Fibroblast of skin of back (primary cell): ENCODE measurements around the gene PRKCA.

ENCODE experiments used
- DNase-seq: peaks from one replicate; pipeline ENCODE4 v3.0.0-alpha.2; 2013

PRKCA gene

DNA sequence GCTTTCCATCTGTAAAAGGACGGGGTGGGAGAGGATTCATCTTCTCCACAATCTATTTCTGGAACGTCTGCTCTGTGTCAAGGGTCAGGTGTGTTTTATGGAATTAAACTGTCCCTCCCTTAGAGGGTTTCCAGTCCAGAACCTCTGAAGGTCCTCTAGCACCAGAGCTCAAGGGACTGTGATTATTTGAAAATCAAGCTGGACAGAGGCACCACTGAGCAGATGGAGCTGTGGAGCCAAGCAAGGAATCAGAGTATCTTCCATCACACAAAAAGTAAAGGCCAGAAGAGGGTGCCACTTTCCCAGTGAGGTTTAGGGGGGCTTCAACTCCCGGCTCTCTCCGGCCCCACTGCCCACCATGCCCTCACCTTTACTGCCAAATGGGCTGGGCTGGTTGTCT is 539.3 kb downstream of the PRKCA start:
- DNase-seq = no peak

DNA sequence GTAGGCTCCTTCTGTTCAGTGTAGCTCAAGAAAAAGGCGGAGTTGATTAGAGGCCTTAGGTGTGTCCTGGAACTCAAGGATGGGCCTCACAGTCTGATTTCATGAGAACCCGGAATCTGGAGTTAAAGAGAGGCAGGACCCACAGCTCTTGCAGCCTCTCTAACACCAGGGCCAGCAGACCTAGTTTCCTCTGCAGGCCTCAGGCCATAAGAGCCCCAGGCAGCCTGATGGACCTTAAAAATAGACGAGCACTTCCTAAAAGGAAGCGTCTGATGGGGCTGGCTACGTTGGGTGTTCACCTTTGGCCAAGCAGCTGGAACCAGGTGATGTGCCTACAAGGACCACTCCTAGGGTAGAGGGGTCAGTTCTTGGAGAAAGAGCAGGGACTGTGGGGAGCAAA is 540.1 kb downstream of the PRKCA start:
- DNase-seq = no peak

DNA sequence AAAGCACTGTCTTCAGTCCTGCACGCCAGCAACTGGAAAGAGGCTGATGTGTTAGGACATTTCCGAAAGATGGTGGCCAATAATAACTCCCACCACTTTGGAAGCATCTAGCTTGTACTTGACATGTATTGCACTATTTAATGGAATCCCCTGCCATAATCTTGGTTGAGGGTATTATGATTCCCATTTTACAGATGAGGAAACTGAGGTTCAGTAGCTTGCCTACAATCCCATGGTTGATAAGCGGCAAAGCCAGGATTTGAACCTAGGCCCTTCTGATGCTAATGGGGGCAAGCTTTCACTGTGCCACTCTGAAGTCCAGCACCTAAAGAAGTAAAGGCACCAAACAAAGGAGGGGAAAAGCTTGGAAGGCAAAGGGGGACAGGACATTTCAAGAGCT is 540.5 kb downstream of the PRKCA start:
- no peak for DNase-seq

DNA sequence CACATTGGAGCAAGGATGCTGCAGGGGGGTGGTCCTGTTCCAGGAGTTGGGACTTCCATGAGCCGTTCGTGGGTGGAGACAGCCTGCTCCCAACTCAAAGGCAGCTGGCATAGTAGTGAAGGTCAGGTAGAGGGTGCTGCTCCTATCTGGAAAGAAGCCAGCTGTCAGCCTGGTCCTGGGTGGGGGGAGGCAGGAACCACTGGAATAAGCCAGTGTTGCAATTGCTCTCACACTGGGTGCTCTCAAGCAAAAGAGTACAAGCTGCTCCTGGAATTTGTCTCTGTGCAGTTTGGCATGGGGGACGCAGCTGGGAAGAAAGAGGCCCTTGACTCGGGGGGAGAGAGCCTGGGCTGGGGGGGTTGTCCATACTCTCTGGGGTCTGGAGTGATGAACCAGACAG is 541.2 kb downstream of the PRKCA start:
- DNase-seq = no peak

DNA sequence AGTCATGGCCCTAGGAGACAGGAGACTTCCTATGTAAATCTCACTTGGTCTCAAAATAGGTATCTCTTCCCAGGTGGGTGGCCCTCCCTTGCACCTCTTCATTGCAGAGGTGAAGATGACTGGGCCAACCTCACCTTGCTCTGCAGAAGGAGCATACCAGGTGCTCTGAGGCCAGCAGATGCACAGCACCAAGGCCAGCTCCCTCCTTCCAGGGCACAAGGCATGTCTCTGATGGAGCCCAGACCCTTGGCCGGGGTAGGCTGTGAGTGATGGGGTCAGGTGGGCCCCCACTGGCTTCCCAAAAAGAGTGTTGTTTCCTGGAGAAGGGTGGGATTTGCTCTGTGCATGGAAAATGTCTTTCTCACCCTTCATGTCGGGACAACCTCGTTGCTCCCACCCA is 545.3 kb downstream of the PRKCA start:
- DNase-seq = no peak

DNA sequence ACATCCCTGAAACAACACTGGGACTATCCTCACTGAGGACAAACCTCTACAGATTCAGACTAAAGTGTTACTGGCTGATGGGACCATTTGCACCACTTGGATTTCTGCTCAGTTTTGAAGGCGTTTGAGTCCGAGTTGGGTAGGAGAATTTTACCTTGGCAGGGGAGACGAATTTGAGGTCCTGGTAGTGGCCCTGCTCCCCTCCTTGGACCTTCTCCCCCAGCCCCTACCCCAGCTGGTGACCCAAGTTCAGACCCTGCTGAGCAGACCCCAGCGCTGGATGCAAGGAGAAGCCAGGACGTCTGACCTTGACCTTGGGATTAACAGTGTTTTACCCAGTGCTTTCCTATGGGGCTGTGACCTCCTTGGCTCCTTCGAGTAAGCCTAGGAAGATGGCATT is 546.1 kb downstream of the PRKCA start:
- no peak for DNase-seq

DNA sequence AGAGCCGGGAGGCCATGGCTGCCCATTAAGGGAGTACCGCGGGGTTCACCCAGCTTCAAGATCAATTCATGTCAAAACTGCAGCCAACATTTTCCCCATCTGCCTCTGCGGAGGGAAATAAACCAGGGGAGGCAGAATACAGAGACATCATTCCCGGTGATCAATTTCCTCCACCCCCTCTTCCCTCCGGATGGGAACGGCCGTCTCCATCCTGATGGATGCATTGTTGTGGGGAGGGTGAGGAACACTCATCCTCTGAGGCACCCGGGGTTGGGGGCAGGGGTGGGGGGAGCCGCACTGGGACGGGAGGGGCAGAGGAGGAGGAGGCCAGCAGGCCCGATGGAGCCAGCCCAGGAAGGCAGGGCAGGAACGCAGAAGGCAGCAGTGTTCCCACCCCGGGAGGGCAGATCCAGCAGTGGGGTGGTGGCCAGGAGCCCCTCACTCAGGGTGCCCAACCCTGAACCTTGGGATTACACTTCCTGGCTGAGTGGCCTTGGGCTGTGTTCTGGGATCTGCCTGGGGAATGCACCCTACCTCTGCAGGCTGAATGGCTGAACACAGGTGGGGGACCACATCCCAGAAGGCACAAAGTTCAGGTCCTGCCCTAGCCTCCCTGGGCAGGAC is 546.7 kb downstream of the PRKCA start:
- DNase-seq = no peak

DNA sequence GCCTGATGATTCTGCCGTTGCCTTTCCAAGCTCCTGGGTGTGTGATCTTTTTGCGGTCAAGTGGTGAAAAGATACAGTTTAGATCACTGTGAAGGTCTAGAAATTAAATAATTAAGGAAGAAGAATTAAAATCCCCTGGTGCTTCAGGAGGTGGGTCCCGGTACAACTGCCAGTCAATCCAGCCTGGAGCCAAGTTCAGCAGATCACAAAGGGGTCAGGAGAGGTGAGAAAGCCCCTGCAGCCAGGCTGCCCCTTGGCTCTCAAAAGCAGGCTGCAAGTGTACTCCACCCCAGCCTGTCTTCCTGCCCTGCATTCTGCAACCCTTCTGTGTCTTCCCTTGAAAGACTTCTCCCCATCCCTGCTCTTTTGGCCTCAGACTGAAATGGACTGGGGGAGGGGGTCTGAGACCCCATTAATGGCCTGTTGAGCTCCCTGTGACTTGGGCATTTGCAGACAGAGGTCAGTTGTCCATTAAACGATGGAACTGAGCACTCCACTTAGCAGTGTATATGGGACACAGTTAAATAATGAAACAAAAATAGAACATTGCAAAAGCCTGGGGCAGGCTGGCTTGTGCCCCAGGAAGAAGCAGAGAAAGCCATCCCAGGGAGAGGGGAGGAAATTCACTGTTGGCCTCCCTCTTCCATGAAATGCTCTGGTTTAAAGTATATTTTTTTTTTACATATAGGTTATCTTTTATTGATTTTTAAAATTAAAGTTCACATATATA is 547.6 kb downstream of the PRKCA start:
- no peak for DNase-seq

DNA sequence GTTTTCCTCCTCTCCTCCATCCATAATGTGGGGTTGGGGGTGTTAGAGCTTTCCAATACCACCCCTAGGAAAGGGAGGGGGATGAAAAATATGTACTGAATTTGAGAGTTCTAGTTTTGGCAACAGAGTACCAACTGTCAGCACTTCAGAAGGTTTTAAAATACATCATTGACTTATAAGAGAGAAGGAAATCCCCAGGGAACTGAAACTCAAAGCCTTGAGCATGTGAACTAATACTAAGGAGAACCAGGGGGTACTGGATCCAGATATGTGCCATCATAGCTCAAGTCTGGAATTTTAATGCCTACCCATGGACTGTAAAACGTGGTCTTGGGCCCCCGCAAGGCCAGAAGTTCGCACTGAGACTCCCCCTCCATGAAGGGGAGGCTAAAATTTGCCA is 548.3 kb downstream of the PRKCA start:
- no peak for DNase-seq

DNA sequence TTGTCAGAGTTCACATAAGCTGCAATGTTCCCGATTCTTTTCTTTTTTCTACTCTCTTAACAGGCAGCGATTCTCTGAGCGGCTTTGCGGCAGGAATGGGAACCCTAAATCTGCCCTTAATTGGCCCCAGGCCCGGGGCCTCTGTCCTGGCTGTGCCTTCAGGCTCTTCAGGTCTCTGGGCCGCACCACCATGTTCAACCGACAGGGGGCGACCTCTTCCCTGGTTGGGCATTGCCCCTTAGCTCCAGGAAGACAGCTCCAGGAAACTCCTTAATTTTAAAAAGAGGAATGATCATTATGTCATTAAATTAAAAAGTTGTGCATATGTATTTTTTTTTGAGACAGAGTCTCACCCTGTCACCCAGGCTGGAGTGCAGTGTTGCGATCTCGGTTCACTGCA is 552.8 kb downstream of the PRKCA start:
- DNase-seq = no peak

DNA sequence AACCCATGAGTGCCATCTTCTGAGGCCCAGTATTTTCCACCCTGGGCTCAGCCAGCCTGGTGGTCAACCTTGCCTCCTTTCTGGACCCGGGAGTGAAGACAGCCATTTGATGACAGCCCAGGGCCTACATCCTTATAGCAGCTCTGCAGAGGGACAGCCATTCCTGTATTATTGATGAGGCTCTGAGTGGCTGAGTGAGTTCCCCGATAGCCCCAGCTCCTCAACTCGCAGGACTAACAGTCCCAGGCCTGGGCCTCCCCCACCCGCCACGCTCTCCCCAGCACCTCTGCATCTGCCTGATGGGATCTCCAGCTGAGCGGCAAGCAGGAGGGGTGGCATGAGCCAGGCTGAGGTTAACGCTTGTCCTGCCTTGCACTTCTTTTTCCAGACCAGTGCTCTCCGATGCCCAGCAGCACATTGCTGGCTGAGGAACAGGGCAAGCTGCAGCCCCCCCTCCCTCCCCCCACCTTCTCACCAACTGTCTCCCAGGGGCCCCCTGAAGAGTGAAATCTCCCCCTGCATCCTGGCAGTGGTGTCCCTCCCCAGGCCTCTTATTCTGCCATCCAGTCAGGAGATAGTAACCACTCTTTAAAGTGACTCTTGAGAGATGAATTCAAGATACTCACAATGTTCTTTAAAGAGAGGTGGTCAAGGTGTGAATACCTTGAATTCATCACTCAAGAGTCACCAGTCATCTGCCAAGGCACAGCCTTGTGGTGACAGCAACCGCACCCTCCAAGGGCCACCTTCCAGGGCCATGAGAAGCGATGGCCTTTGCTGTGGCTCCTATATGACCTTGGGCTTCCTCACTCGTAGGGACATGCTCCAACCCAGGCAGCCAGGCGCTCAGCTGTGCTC is 556.0 kb downstream of the PRKCA start:
- DNase-seq = no peak

DNA sequence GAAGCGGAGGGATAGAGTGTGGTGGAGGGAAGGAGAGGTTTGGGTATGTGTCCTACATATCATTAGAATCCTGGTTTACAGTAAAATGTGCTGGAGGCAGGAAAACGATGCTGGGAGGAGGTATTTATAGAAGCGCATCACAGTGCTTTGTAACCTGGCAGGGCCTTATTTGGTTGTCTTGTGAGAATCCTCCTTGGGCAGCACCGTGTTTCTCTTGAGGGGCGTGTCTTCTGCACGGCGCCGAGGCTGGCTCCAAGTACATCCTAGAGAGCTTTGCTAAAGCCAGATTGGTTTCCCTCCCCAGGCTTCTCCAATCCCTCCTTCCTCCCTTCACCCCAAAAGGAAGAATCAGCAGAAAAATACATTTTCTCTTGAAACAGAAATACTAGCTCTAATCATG is 556.9 kb downstream of the PRKCA start:
- DNase-seq = no peak

DNA sequence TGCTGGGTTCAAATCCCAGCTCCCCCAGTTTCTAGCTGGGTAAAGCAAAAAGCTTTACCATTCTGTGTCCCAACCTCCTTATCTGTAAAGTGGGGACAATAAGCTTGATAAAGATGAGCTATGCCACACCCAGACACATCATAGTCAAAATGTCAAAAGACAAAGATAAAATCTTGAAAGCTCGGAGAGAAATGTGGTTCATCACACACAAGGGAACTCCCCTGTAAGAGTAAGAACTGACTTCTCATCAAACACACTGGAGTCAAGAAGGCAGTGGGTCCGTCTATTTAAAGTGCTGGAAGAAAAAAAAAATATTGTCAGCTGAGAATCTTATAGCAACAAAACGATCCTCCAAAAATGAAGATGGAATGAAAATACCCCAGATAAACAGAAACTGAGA is 557.8 kb downstream of the PRKCA start:
- DNase-seq = no peak
